Hepatocyte (in vitro differentiated cells): ENCODE results near the gene ARHGAP26. TPM values are rescaled to one million over a fixed set of nuclear protein-coding genes. Genes with fewer than 3 reads are reported as not detected.

Experiments
- DNase-seq: peaks from one replicate; pipeline ENCODE4 v3.0.0-alpha.2; 2016; ENCODE audit warnings: low spot score
- H2AFZ ChIP-seq: fragments of 200-600 bp; sonication (generic); 2 replicates; pipeline ENCODE4 v1.6.0; 2016; ENCODE audit warnings: antibody characterized with exemption, mild to moderate bottlenecking
- H3K27ac ChIP-seq: fragments of 200-600 bp; sonication (generic); 2 replicates; pipeline ENCODE4 v1.5.1; 2016; ENCODE audit warnings: mild to moderate bottlenecking
- H3K27me3 ChIP-seq: fragments of 200-600 bp; sonication (generic); 2 replicates; pipeline ENCODE4 v1.6.1; 2016
- H3K36me3 ChIP-seq: fragments of 200-600 bp; sonication (generic); replicated peaks from 2 replicates; pipeline ENCODE4 v1.5.1; 2016; ENCODE audit warnings: low read depth; ENCODE audit not compliant: insufficient read depth
- H3K4me1 ChIP-seq: fragments of 200-600 bp; sonication (generic); 2 replicates; pipeline ENCODE4 v1.5.1; 2016; ENCODE audit warnings: mild to moderate bottlenecking, moderate library complexity; ENCODE audit not compliant: insufficient read depth
- H3K4me2 ChIP-seq: fragments of 200-600 bp; sonication (generic); 2 replicates; pipeline ENCODE4 v1.6.0; 2016
- H3K4me3 ChIP-seq: fragments of 200-600 bp; sonication (generic); 2 replicates; pipeline ENCODE4 v1.5.1; 2016; ENCODE audit warnings: mild to moderate bottlenecking
- H3K79me2 ChIP-seq: fragments of 200-600 bp; sonication (generic); 2 replicates; pipeline ENCODE4 v1.6.0; 2017; ENCODE audit warnings: mild to moderate bottlenecking
- H3K9me2 ChIP-seq: fragments of 200-600 bp; sonication (generic); replicated peaks from 2 replicates; pipeline ENCODE4 v1.6.0; 2017; ENCODE audit warnings: mild to moderate bottlenecking; ENCODE audit not compliant: insufficient read depth
- H3K9me3 ChIP-seq: fragments of 200-600 bp; sonication (generic); 2 replicates; pipeline ENCODE4 v1.5.1; 2016; ENCODE audit warnings: low read depth, mild to moderate bottlenecking
- H4K20me1 ChIP-seq: fragments of 200-600 bp; sonication (generic); 2 replicates; pipeline ENCODE4 v1.6.0; 2016; ENCODE audit warnings: mild to moderate bottlenecking; ENCODE audit not compliant: insufficient read depth, poor library complexity, severe bottlenecking
- EZH2 ChIP-seq: fragments of 200-600 bp; sonication (generic); IDR thresholded peaks from 2 replicates; pipeline ENCODE4 v1.6.1; 2016; ENCODE audit warnings: antibody characterized with exemption, mild to moderate bottlenecking, borderline replicate concordance
- EZH2phosphoT487 ChIP-seq: fragments of 200-600 bp; sonication (generic); IDR thresholded peaks from one replicate; pipeline ENCODE4 v1.6.1; 2018; ENCODE audit warnings: antibody characterized with exemption, mild to moderate bottlenecking, low read depth, moderate library complexity; ENCODE audit not compliant: unreplicated experiment, severe bottlenecking
- WGBS: methylation state at CpG from one replicate; pipeline ENCODE4 v1.1.6; 2016; ENCODE audit warnings: low lambda C conversion rate; ENCODE audit errors: missing lambda C conversion rate; 5-methylcytosine and 5-hydroxymethylcytosine counted together
- polyA plus RNA-seq: library from polyadenylated mRNA; unstranded; fragments of >200 nt; fragmentation: Nextera tagmentation; extraction: Ambion mirVana; gene quantifications from 2 replicates; pipeline ENCODE4 v1.2.1, GENCODE V29; 2016
- total RNA-seq: library from RNA; depleted of rRNA; stranded (reverse); fragments of >200 nt; gene quantifications from 2 replicates; pipeline ENCODE4 v1.2.3, GENCODE V29; 2014
- TF ChIP-seq, protein P1 (sequence below): fragments of 200-600 bp; sonication (generic); IDR thresholded peaks from 2 replicates; pipeline ENCODE4 v1.5.1; 2016; ENCODE audit warnings: antibody characterized with exemption, mild to moderate bottlenecking; ENCODE audit not compliant: poor library complexity

The ARHGAP26 gene
- total and polyA plus RNA-seq, 2 experiments from 2014 or later, result 16.5 to 19.8 TPM

DNA sequence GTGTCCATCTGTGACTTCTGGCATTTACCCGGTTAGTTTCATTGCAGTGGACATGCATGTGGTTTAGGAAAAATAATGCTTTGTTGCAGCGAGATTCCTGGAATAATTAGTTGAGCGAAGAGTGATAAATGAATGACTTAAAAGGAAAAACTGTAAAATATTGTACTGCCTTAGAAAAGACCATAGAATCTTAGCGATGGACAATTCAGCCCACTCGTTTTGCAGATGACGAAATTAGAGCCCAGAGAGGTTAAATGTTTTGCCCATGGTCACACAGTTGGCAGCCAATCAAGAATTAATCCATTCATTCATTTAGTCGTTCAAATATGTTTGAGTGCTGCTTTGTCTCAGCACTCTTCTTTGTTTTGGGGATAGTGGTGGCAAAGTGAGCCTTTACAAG lies 107.9 kb downstream of the ARHGAP26 start:
- H3K27ac ChIP-seq, result no peak overlapping the region
- H3K27me3 ChIP-seq, result no peaks in the 10 kb centered on the region
- DNase-seq, result no peak
- H3K4me3 ChIP-seq, result no peak overlapping the region
- TF ChIP-seq EZH2phosphoT487, result no peak
- peaks cover 4% of the 10 kb centered on the region for H3K79me2 ChIP-seq
- no peaks in the 10 kb centered on the region for H3K9me2 ChIP-seq
- H4K20me1 ChIP-seq, result no peaks in the 10 kb centered on the region
- H3K4me1 ChIP-seq, result no peaks in the 10 kb centered on the region
- H3K9me3 ChIP-seq, result no peaks in the 10 kb centered on the region
- 92% methylated on average over 7 of the region's 7 CpGs for WGBS
- no peak overlapping the region for H2AFZ ChIP-seq
- H3K4me2 ChIP-seq, result no peak overlapping the region
- no peaks in the 10 kb centered on the region for H3K36me3 ChIP-seq

GRCh38 chr5:142878638-142879037 lies 108.5 kb downstream of the ARHGAP26 start:
- no peaks in the 10 kb centered on the region for H4K20me1 ChIP-seq
- no peak overlapping the region for H3K4me2 ChIP-seq
- H3K27ac ChIP-seq, result no peak overlapping the region
- DNase-seq, result no peak
- WGBS, result 86% methylated on average over 3 of the region's 3 CpGs
- TF ChIP-seq, protein P1, sequence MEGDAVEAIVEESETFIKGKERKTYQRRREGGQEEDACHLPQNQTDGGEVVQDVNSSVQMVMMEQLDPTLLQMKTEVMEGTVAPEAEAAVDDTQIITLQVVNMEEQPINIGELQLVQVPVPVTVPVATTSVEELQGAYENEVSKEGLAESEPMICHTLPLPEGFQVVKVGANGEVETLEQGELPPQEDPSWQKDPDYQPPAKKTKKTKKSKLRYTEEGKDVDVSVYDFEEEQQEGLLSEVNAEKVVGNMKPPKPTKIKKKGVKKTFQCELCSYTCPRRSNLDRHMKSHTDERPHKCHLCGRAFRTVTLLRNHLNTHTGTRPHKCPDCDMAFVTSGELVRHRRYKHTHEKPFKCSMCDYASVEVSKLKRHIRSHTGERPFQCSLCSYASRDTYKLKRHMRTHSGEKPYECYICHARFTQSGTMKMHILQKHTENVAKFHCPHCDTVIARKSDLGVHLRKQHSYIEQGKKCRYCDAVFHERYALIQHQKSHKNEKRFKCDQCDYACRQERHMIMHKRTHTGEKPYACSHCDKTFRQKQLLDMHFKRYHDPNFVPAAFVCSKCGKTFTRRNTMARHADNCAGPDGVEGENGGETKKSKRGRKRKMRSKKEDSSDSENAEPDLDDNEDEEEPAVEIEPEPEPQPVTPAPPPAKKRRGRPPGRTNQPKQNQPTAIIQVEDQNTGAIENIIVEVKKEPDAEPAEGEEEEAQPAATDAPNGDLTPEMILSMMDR, result no peak
- TF ChIP-seq EZH2phosphoT487 (no peak), EZH2 (no peak)
- H3K36me3 ChIP-seq, result no peaks in the 10 kb centered on the region
- no peaks in the 10 kb centered on the region for H3K27me3 ChIP-seq
- H3K4me3 ChIP-seq, result no peak overlapping the region
- no peaks in the 10 kb centered on the region for H3K79me2 ChIP-seq
- H3K9me2 ChIP-seq, result no peaks in the 10 kb centered on the region
- no peaks in the 10 kb centered on the region for H3K4me1 ChIP-seq
- no peak overlapping the region for H2AFZ ChIP-seq
- no peaks in the 10 kb centered on the region for H3K9me3 ChIP-seq

GRCh38 chr5:142881076-142881783 lies 111.1 kb downstream of the ARHGAP26 start:
- Histone ChIP-seq H3K4me1 (no peaks in the 10 kb centered on the region), H4K20me1 (no peaks in the 10 kb centered on the region), H3K27me3 (no peaks in the 10 kb centered on the region), H3K9me3 (no peaks in the 10 kb centered on the region), H3K36me3 (no peaks in the 10 kb centered on the region), H3K79me2 (no peaks in the 10 kb centered on the region), H3K27ac (no peak overlapping the region), H3K9me2 (no peaks in the 10 kb centered on the region), H3K4me2 (no peak overlapping the region), H3K4me3 (no peak overlapping the region), H2AFZ (no peak overlapping the region)
- TF ChIP-seq, protein P1, result no peak
- TF ChIP-seq EZH2, result no peak
- no peak for TF ChIP-seq EZH2phosphoT487
- peak; percentile 56 for DNase-seq
- 77% methylated on average over 8 of the region's 8 CpGs for WGBS

- Histone ChIP-seq H3K9me2 (no peaks in the 10 kb centered on the region), H3K4me2 (no peak overlapping the region), H3K27ac (no peak overlapping the region), H4K20me1 (no peaks in the 10 kb centered on the region), H3K27me3 (no peaks in the 10 kb centered on the region), H3K4me1 (no peaks in the 10 kb centered on the region), H3K36me3 (no peaks in the 10 kb centered on the region), H3K79me2 (no peaks in the 10 kb centered on the region), H3K4me3 (no peak overlapping the region), H2AFZ (no peak overlapping the region), H3K9me3 (no peaks in the 10 kb centered on the region)
- no peak for DNase-seq
- WGBS, result 80% methylated on average over 3 of the region's 3 CpGs
- TF ChIP-seq EZH2, result no peak
- TF ChIP-seq, protein P1, result no peak
- no peak for TF ChIP-seq EZH2phosphoT487
Observed at GRCh38 chr5:142881784-142882126, 111.6 kb downstream of the ARHGAP26 start.
